Measurements from ENCODE around the gene SPEN.
"Not testable (repeated sequence)": the region's sequence is repeated elsewhere in the genome, so short reads cannot be mapped to it uniquely, and the experiment has no call there.

SPEN gene

GRCh38 chr1:15858069-15858670, 10.7 kb downstream of the SPEN start:
- no peak for DNase-seq (ENCODE audit: low spot score)

- DNase-seq (ENCODE audit: low spot score), result no peak
These were observed 11.3 kb downstream of the SPEN start for GRCh38 chr1:15858672-15859372.

GRCh38 chr1:15863156-15863901, 15.8 kb downstream of the SPEN start:
- no peak for DNase-seq (ENCODE audit: low spot score)

- DNase-seq (ENCODE audit: low spot score), result no peak
These were observed 19.3 kb downstream of the SPEN start for GRCh38 chr1:15866721-15867201.

- no peak for DNase-seq (ENCODE audit: low spot score)
These were observed 19.8 kb downstream of the SPEN start for GRCh38 chr1:15867288-15867687.

GRCh38 chr1:15869413-15869812, 21.9 kb downstream of the SPEN start:
- no peak for DNase-seq (ENCODE audit: low spot score)

- no peak for DNase-seq (ENCODE audit: low spot score)
These were observed 22.9 kb downstream of the SPEN start for GRCh38 chr1:15870421-15870820.

DNA sequence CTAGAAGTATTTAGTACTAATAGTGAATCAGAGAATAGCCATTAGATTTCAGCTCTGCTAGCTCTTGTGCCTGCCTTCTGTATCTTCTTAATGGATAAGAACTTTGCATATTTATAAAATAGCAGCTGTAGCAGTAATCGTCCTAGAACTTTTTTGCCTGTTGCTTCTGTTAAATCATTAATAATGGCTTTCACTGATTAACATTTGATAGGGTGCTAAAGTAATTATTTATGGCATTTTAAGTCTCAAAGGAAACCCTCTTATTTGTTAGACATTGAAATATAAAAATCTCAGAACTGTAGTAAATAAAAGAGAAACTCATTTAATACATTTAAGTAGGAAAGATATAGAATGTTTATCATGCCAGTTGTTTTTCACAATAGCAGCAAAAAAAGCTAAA, 27.0 kb downstream of the SPEN start:
- DNase-seq (ENCODE audit: low spot score), result no peak

GRCh38 chr1:15876357-15877055, 29.0 kb downstream of the SPEN start:
- peak; percentile 59 for DNase-seq (ENCODE audit: low spot score)

- no peak for DNase-seq (ENCODE audit: low spot score)
These were observed 34.5 kb downstream of the SPEN start for GRCh38 chr1:15881961-15882360.

- DNase-seq (ENCODE audit: low spot score), result no peak
These were observed 35.2 kb downstream of the SPEN start for GRCh38 chr1:15882665-15883064.

- no peak for DNase-seq (ENCODE audit: low spot score)
These were observed 35.8 kb downstream of the SPEN start for GRCh38 chr1:15883326-15883725.

DNA sequence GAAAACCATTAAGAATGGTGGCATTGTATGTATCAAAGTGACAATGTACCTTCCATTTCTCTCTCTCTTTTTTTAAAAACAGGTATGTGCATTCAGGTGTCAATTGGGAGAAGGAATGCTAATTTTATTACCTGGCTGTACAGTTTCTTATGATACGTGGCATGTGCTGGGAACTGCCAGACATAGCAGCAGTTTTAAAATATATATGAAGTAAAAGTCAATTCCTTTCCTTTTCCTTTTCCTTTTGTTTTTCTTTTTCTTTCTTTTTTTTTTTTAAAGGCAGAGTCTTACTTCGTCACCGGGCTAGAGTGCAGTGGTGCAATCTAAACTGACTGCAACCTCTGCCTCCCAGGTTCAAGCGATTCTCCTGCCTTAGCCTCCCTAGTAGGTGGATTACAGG, 37.0 kb downstream of the SPEN start:
- DNase-seq (ENCODE audit: low spot score), result no peak

GRCh38 chr1:15885269-15885668, 37.8 kb downstream of the SPEN start:
- no peak for DNase-seq (ENCODE audit: low spot score)

GRCh38 chr1:15885701-15886610, 38.4 kb downstream of the SPEN start:
- DNase-seq (ENCODE audit: low spot score), result peak; percentile 94

DNA sequence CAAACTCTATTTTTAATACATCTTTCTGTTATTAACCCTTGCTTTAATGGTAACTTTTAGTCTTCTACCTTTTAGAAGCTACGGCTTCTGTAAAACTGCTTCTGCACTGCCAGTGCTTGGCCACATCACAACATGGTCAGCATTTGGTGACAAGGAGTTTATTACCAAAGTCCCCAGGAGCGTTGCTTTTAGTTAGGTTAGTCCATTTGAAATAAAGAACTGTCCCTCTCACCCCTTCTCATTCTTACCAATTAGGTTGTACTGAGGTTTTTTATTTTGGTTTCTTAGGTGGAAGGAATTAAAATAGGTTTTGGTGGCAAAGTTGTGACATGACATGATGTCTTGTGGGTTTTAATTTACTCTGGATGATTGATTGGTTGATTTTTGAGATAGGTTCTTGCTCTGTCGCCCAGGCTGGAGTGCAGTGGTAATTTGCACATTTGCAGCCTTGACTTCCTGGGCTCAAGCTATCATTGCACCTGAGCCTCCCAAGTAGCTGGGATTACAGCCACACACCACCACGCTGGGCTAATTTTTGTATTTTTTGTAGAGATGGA, 39.2 kb downstream of the SPEN start:
- DNase-seq (ENCODE audit: low spot score), result no peak

DNA sequence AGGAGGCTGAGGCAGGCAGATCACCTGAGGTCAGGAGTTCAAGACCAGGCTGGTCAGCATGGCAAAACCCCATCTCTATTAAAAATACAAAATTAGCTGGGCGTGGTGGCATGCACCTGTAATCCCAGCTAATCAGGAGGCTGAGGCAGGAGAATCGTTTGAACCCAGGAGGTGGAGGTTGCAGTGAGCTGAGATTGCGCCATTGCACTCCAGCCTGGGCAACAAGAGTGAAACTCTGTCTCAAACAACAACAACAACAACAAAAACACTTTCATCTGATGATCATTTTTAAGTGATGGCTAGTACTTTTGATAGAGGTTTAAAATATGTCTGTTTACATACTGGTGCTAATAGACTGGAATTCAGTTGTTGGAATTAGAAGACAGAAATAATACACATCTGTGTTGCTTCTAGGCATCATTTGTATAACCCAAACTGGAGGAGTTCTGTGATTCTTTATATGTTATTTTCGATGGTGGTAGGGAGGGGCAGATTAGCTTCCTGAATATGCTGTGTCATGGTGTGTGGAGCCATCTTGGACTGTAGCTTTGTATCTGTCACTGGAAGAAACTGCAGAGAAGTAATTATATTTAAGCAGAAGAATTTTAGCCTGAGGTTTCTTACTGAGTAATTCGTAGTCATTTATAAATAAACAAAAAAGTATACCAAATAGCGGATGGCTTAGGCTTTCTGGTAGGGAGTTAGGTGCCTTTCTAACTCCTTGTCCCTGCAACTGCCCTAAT, 45.5 kb downstream of the SPEN start:
- DNase-seq (ENCODE audit: low spot score), result not testable (repeated sequence)

DNA sequence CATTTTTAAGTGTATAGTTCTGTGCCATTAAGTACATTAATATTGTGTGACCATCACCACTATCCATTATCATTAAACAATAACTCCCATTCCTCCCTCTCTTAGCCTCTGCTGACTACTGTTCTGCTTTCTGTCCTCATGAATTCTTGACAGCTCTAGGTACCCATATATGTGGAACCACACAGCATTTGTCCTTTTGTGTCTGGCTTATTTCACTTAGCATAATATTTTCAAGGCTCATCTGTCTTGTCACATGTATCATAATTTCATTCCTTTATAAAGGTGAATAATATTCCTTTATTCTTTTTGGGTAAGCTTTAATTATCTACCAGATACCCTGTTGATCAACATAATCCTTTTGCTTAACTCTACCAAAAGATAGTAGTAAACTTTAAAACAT, 47.7 kb downstream of the SPEN start:
- no peak for DNase-seq (ENCODE audit: low spot score)

GRCh38 chr1:15896841-15897610, 49.5 kb downstream of the SPEN start:
- DNase-seq (ENCODE audit: low spot score), result not testable (repeated sequence)

GRCh38 chr1:15899266-15899665, 51.8 kb downstream of the SPEN start:
- no peak for DNase-seq (ENCODE audit: low spot score)

Data from ecto neural progenitor cell (in vitro differentiated cells).